Measurements from ENCODE around the gene CDH8.

Gene CDH8, protein sequence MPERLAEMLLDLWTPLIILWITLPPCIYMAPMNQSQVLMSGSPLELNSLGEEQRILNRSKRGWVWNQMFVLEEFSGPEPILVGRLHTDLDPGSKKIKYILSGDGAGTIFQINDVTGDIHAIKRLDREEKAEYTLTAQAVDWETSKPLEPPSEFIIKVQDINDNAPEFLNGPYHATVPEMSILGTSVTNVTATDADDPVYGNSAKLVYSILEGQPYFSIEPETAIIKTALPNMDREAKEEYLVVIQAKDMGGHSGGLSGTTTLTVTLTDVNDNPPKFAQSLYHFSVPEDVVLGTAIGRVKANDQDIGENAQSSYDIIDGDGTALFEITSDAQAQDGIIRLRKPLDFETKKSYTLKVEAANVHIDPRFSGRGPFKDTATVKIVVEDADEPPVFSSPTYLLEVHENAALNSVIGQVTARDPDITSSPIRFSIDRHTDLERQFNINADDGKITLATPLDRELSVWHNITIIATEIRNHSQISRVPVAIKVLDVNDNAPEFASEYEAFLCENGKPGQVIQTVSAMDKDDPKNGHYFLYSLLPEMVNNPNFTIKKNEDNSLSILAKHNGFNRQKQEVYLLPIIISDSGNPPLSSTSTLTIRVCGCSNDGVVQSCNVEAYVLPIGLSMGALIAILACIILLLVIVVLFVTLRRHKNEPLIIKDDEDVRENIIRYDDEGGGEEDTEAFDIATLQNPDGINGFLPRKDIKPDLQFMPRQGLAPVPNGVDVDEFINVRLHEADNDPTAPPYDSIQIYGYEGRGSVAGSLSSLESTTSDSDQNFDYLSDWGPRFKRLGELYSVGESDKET

DNA sequence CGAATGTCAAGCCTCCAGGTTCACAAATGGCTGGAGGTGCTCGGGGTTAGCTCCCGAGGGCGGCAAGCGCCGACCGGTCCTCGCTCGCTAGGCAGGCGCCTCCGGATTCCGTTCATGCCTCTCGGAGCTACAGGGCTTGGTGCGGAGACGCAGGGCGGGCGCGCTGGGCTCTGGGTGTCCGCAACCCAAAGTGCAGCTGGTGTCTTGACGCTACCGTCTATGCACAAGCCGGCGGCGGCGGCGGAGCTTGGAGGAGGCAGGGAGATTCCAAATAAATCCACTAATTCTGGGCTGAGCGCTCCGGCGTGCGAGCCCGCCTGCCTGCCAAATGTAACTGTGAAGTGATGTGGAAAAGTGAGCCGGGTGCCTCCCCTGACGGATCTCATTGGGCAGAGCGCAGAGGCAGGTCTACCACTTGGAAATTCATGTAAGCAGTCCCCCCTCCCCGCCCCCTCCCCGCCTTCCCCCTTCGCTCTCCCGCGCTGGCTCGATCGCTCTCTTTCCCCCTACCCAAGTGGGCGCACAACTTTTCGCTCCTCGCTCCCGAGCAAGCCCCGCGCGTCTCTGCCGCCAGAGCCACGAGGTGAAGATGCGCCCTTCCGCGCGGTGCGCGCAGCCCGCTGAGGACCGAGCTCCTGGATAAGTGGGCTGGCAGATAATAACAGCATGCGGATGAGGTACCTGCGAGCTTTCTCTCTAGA lies at the start of gene CDH8:
Gene CDH8, minus strand, starts transcription at position 338 of the 701 bp plus-strand sequence. CDS start 15,035 bp downstream, outside the sequence.
- DNase-seq: no peak

DNA sequence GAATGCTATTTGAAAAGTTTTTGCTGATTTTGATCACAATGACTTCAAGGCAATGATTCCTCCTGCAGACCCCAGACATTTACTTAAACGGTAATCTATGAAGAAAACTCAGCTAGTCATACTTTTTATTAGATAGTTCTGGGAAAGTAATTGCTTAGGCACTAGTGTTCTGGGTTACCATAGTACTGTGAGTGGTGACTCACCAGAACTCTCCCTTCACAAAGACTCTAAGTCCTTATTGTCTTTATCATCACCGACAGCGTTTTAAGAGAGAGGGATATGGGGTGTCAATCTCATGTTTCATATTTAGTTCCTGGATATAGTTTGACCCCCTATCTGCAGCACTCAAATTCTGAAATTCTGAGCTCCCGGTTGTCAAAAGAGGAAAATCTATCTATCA lies 43.0 kb upstream of the CDH8 start:
- DNase-seq: no peak

DNA sequence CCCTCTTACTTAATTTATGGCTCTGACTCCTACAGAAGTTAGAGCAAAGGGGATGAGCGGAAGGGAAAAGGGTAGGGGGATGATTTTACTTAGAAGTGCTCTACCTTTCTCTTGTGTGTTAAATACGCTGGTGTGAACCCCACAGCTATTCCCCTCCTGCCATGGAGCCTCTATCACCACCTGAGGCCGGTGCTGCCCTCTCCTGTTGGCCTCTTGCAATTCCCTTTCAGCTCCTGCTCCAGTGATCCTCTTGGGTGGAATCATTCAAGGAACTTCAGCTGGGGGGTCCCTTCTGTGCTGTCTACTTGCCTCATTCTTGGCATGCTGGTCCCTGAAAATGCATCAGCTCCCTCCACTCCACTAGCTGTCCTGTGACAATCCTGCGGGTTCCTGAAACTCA lies 41.8 kb upstream of the CDH8 start:
- no peak for DNase-seq

DNA sequence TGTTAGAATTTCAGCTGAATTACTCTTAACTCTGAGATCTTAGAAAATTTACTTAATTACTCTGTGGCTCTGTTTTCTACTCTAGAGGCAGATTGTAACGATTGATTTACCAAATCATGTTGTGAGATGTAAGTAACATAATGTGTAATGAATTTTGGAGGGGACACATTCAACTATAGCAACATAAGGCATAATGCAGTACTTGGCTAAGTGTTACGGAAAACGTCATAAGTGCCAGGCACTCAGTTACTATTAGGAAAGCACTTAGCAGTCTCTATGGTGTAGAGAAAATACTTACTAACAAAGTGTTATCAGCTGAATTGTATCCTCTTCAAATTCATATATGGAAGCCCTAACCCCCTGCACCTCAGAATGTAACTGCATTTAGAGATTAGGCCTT lies 40.6 kb upstream of the CDH8 start:
- DNase-seq: no peak

DNA sequence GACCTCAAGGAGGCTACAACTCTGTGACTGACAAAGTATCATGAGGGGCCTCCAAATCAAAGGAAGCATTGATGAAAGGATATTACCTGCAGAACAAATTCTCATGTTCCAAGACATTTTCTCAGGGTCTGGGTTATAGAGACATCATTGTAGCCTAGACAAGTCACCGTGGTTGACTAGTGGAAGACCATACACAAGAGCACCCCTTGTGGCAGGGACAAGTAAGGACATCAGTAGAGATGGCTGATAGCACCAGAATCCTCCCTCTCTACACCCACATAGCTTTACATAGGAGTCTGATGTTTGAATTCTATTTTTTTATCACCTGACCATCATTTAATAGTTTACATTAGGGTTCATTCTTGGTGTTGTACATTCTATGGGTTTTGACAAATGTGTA lies 32.5 kb upstream of the CDH8 start:
- DNase-seq: peak in 1 of 2 experiments; percentile 24

DNA sequence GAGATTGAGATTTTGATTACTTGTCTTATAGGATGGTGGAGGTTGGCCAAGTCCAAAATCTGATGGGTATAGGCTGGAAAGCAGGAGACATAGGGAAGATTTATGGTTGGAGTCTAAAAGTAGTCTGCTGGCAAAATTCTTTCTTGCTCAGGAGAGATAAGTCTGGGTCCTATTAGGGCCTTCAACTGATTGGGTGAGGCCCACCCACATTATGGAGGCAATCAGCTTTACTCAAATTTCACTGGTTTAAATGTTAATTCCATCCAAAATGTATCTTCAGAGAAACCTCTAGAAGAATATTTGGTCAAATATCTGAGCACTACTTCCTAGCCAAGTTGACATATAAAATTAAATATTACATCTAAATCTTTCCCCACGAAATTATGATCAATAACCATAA lies 31.7 kb upstream of the CDH8 start:
- DNase-seq: no peak

DNA sequence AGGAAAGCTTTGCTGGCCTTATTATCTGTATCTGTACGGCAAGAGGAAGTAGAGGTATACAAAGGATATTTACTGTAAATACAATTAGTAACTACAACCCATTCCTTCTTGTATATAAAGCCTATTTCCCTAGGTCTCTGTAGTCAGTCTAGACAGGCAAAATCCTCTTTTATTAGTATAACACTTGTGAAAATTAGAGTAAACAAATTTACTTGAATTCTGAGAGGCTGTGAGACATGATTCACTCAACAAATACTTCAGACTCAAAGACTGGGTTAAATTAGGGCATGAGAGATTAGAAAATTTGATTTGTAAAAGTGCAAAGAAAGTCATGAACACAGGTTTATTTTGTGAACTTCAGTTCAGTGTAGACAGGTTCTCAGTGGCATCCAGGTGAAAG lies 30.9 kb upstream of the CDH8 start:
- DNase-seq: no peak

DNA sequence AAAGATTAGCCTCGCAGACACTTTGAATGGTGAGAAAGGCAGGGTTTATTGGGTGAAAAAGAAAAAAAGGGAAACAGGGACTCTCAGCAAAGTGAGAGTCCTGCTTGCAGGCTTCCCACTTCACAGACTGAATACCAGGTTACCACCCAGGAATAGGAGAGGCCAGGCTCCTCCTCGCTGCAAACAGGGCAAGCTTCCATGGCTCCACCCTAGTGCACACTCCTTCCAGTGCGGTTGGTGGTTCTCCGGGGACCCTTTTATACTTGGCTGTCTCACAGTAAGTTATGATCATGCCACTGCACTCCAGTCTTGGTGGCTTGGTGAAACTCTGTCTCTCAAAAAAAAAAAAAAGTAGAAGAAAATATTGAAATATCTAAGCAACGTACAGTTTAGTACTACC lies 30.5 kb upstream of the CDH8 start:
- DNase-seq: no peak

DNA sequence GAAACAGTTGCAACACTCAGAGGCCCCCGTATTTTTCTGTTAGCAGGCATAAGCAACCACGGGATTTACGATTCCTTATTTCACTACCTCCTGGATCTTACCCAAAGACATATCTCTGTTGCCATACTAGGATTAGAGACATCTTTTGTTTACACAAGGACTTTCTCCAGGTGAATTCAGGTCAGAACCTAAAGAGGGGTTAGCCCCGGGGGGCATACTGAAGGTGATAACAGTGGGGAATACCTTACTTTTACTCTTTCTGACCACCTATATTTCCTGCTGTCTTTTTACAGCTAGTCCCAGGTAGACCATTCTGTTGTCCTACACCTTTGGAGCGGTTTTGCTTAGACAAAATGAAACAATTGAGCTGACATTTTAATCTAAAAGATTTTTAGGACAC lies 27.9 kb upstream of the CDH8 start:
- no peak for DNase-seq

DNA sequence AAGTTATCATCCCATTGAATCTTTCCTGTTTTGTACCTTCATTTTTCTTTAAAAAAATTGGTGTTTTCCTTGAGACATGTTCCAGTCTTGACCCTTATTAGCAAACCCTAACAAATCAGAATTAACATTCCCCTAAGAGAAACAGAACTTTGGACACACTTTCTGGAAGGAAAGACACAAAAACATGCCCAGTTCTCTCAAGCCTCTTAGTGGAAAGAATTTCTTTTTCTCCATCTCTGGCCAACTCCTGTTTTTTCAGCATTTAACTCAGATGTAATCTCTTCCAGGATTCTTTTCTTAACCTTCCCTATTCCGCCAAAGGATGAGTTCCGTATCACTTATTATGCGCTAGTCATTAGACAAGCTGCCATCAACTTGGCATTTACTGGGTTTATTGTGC lies 23.9 kb upstream of the CDH8 start:
- no peak for DNase-seq

DNA sequence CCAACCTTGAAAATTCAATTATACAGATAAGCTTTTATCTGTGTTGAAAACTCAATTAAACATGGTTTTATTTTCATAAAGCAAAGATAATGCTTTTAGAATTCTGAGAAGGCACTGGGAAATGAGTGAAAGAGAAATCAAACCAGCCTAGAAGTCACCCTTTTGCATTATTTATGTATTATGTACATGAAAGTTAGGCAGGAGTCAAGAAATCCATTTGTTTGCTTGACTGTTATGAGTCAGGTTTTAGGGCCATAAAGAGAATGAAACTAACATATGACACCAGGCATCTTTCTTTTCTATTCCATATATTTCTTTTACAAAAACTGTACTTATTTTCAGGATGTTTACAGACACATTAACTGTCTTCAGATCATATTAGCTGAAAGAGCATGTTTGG lies 23.3 kb upstream of the CDH8 start:
- no peak for DNase-seq

DNA sequence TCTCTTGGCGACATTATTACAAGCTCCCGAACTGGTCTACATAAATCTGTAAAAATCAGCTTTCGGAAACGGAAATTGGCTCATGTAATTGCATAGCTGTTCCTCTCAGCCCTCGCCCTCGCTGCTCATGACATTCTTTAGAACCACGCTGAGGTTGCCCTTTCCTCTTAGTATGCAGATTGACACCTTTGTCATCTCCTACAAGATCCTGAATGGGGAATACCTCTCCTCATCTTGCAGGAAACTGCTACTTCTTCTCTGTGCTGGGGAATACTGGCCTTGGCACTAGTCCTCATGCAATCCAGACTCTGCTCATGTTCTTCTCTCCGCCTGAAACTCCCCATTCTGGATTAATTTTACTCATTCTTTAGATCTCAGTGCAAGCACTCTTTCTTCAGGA lies 22.2 kb upstream of the CDH8 start:
- DNase-seq: no peak

DNA sequence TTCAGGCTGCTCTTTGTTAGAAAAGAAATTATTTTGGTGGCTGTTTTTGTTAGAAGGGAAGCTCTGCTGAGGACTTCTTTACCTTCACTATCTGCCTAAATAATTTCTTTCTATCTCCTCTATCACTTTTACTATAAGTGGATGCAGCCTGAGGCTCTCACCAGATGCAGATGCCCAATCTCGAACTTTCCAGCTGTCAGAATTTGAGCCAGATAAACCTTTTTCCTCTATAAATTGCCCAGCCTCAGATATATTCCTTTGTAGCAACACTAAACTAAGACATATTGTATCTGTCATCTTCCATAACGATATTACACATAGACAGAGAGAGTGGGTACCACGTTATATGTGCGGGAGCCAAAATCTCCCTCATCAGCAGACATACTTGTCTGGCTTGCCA lies 15.7 kb upstream of the CDH8 start:
- no peak for DNase-seq

DNA sequence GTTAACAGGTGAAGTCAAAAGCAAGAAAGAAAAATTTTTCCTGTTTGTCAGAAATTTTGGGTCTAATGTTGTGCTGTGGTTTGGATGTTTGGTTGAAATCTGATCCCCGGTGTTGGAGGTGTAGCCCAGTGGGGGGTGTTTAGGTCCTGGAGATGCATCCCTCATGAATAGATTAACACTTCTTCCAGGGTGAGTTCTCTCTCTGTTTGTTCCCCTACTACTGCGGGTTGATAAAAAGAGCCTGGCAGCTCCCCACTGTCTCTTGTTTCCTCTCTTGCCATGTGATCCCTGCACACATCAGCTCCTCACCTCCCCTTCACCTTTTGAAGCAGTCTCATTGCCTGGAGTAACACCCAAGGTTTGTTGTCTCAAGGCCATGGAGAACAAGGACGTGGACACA lies 14.6 kb upstream of the CDH8 start:
- DNase-seq: no peak

DNA sequence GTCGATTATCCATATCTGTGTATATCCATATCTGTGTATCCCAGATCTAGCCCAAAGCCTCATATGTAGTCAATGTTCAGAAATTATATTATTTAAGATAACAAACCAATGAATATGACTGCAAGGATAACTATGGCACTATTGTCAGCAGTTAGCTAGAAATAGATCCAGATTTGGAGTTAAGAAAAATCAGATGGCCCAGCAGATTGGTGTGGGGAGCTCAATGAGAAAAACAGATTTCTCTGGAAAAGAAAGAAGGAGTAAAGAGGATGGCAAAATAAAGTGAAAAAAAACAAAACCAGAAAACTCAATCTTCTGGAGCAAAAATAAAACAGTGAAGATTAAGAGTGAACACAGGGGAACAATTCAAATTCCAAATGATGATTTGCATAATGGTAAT lies 10.6 kb upstream of the CDH8 start:
- no peak for DNase-seq

DNA sequence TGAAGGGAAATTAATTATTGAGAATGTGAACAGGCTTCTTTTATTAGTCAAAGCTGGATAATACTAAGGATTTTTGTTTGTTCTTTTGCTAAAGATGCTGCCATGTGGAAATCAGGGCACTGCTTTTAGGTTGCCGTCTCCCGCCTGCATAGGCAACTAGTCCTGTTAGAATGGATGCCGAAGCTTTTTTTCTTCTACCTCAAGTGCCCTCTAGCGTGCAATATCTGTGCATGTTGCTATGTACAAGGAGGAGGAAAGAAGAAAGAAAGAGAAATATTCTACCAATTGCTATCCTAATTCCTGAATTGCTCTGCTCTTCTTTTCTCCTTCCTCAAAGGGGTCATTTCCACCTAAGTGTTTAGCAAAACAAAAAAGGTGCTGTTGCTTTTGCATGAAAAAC lies 5.2 kb upstream of the CDH8 start:
- peak; percentile 18 to 54 for DNase-seq

DNA sequence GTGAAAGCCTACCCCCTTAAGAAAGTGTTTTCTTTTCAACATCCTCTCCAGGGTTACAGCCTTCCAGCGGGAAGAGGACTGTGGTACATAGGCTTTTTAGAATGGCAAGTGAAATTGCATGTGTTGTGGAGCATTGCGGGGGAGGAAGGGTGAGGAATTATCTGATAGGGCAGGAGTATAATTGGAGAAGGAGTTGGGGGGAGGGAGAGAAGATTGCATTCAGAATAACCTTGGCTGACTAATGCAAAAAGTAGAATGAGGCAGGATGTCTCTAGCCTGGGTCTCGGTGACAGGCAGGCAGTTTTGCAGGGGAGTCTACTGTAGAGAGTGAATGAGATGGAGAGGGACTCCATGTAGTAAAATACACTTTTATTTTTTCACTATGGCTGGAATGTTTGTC lies 2.4 kb upstream of the CDH8 start:
- no peak for DNase-seq

DNA sequence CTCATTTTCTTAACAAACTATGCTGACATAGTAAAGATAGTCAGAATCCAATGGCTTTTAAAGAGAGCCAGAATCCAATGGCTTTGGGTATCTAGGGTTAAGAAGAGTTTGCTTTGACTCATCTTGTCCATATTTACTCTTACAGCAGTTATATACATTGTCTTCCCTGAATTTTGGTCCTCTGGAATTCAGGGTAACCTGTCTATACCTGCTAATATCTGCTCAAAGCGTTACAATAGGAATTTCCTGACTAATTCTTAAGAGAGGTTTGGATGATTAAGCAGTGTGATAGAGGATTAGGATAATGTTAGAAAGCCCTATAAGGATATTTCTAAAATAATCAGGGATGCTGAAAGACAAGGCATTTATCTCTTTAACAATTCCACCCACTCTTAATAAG lies 2.0 kb upstream of the CDH8 start:
- DNase-seq: no peak

DNA sequence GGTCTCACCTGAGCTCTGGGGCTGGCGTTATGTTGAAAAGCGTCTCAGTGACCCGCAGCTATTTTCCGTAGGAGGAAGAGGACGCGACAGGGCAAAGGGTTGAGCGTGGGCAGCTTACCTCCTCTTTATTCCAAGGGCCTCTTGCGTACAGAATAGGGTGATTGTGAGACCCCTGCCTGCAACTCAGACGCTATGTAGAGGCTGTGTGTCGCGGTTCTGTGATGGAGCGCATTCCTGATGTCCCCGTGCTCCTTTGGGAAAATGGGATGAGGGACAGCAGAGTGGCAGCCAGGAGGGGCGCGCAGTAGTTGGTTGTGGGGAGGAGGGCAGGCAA lies 531 bp upstream of the CDH8 start:
- DNase-seq: no peak

DNA sequence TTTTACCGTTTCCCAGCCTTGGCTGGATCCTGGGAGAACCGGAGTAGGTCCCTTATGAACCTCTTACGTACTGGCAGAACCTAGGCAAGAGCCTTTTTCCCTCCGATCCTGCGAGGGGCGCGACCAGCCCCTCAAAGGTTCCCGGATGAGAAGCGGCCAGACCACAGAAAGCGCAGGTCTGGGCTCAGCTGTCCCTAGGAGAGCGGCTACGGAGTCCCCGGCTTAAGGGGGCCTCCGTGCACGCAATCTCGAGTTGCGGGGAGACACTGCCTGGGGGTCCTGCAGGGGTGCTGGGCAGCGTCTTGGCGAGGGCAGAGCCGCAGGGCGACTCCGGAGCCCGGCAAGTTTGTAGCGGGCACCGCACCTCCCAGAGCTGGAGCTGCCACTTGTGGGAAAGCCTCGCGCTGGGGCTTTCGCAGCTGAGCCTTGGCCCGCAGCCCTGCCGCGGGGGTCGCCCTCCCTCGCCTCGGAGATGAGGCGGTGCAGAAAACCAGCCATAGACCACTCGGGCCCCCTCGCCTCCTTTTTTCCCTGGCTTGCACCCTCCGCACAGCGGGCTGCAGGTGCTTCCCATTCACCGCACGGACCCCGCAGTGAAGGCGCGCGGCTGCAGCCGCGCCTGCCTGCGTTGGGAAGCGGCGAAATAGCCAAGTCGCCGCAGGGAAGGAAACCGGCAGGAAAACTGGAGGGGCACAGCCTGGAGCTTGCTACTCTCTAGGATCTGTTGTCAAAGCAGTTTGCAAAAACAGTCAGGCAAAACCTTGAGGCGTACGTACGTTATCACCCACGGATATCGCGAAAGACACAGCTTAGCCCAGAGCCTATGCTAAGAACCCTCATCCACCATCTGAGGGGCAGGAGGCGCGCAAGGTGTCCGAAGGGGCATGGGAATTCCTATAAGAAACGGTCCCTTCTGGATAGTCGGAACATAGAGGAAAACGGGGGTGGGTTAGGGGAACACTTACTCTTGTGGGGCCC lies 834 bp downstream of the CDH8 start:
- no peak for DNase-seq

DNA sequence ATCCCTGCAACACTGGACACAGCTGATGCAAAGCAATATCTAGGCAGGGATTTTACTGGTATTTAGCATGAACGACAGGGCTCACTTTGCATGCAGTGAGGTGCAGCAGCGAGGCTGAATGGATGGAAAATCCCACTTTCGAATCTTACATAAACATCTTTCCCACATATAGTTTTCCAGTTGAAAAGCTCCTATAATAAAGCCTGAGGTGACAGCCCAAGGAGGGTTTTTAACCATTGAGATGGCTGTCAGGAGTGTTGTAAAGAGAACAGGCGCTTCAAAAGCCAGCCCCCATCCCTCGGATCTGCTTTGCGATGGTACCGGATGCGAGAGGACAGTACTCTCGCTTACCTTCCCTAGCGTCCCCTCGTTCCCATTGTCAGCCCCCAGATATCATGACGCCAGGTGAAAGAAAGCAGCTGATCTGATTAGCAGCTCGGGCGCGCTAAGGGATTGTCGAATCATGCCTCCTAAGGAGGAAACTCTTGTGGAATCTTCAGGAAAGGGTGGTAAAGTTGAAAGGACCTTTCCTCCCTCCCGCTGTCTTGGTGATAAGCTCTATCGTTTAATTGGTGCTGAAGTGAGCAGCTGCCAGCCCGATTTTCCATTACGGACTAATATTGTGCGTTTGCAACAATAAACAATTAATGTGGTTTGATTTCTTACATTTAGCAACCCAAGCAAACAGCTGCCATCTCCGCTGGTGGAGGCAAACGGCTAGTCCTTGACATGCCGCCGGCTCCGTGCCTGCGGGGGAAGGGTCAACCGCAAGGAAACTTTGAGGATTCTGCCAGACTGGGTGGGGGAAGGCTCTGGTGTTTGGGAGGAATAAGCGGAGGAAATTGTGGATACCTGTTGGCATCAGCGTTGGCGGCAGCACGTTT lies 1.8 kb downstream of the CDH8 start:
- DNase-seq: no peak

DNA sequence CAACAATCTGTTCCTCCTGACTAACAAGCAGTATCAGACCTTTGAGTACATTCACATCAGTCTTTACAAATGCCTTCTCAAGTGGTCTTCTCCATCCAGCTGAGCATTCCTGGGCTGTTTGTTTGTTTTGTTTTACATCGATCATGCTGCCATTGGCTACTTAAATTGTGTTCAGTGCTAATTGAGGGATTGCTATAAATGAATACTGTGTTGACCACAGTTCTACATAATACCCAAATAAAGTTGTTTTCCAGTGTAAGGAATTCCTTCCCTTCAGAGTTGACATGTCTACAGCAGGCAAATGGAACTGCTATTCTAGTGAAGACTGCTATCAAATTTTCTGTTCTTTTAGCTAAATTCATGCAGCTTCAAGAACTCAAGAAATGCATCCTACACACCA lies 3.2 kb downstream of the CDH8 start:
- no peak for DNase-seq
